Thymus (tissue), 11 donors: ENCODE data around the gene AUTS2. TPM values are rescaled to one million over a fixed set of nuclear protein-coding genes. Genes with fewer than 3 reads are reported as not detected.

Experiments used
- DNase-seq, 9 donors: peaks; one replicate each; pipeline ENCODE4 v3.0.0-alpha.2; 2013; ENCODE audit warnings: low spot score in 9 of 9, low read depth in 6 of 9, missing footprints in 1 of 9
- H3K27ac ChIP-seq, 2 donors: one replicate each; pipeline ENCODE4 v1.5.1; 2013; ENCODE audit warnings: control low read depth in 1 of 2, low read depth in 1 of 2, low read length in 1 of 2, mild to moderate bottlenecking in 1 of 2, moderate library complexity in 1 of 2
- H3K27me3 ChIP-seq, 2 donors: one replicate each; pipeline ENCODE4 v1.5.1; 2013; ENCODE audit warnings: low read length in 1 of 2; ENCODE audit not compliant: control insufficient read depth in 2 of 2, insufficient read depth in 1 of 2
- H3K36me3 ChIP-seq, 2 donors: one replicate each; pipeline ENCODE4 v1.5.1; 2013; ENCODE audit warnings: low read length in 1 of 2, mild to moderate bottlenecking in 1 of 2, moderate library complexity in 1 of 2; ENCODE audit not compliant: control insufficient read depth in 2 of 2, insufficient read depth in 2 of 2
- H3K4me1 ChIP-seq, 2 donors: one replicate each; pipeline ENCODE4 v1.5.1; 2013; ENCODE audit warnings: low read length in 2 of 2; ENCODE audit not compliant: control insufficient read depth in 2 of 2, insufficient read depth in 2 of 2
- H3K4me3 ChIP-seq, 2 donors: one replicate each; pipeline ENCODE4 v1.5.1; 2013; ENCODE audit warnings: low read length in 2 of 2, control low read depth in 1 of 2, mild to moderate bottlenecking in 1 of 2
- H3K9me3 ChIP-seq, 2 donors: one replicate each; pipeline ENCODE4 v1.5.1; 2013; ENCODE audit warnings: low read length in 1 of 2, mild to moderate bottlenecking in 1 of 2; ENCODE audit not compliant: control insufficient read depth in 2 of 2, insufficient read depth in 1 of 2
- WGBS: extraction: QIAGEN DNeasy Blood & Tissue Kit; methylation state at CpG from one replicate; pipeline ENCODE4 v1.1.7; 2013; 5-methylcytosine and 5-hydroxymethylcytosine counted together
- polyA plus RNA-seq: library from polyadenylated mRNA; stranded (reverse); fragments of 200-250 nt; gene quantifications from one replicate; pipeline ENCODE4 v1.2.3, GENCODE V29; 2013
- total RNA-seq: library from RNA; stranded (reverse); fragments of 120-200 nt; gene quantifications from one replicate; pipeline ENCODE4 v1.2.4, GENCODE V29; 2013
- donor health status: healthy.

AUTS2 gene
- total and polyA plus RNA-seq, 2 donors, result 9.2 to 17.1 TPM

GRCh38 chr7:70456719-70457118 lies 858.4 kb downstream of the AUTS2 start:
- Histone ChIP-seq H3K9me3 (peaks cover 0 to 1% of the 10 kb centered on the region in 2 donors), H3K4me3 (no peak overlapping the region), H3K36me3 (no peaks in the 10 kb centered on the region), H3K4me1 (peaks cover 3 to 30% of the 10 kb centered on the region in 2 donors), H3K27me3 (no peaks in the 10 kb centered on the region), H3K27ac (peak overlapping the region in 1 of 2 donors; percentile 53)
- WGBS, result 11% methylated on average over 4 of the region's 4 CpGs
- peak in 6 of 9 donors; percentile 24 to 68 (median 44) for DNase-seq

GRCh38 chr7:70457482-70457881 lies 859.2 kb downstream of the AUTS2 start:
- H3K36me3 ChIP-seq, result no peaks in the 10 kb centered on the region
- no peaks in the 10 kb centered on the region for H3K9me3 ChIP-seq
- H3K4me1 ChIP-seq, result peaks cover 3 to 30% of the 10 kb centered on the region in 2 donors
- DNase-seq, result no peak
- 95% methylated on average over 3 of the region's 3 CpGs for WGBS
- H3K4me3 ChIP-seq, result no peak overlapping the region
- H3K27me3 ChIP-seq, result no peaks in the 10 kb centered on the region
- no peak overlapping the region for H3K27ac ChIP-seq

GRCh38 chr7:70457883-70458680 lies 859.8 kb downstream of the AUTS2 start:
- peak in 1 of 9 donors; percentile 36 for DNase-seq
- H3K4me3 ChIP-seq, result no peak overlapping the region
- no peaks in the 10 kb centered on the region for H3K9me3 ChIP-seq
- WGBS, result 74% methylated on average over 8 of the region's 8 CpGs
- H3K27me3 ChIP-seq, result no peaks in the 10 kb centered on the region
- no peak overlapping the region for H3K27ac ChIP-seq
- peaks cover 3 to 30% of the 10 kb centered on the region in 2 donors for H3K4me1 ChIP-seq
- no peaks in the 10 kb centered on the region for H3K36me3 ChIP-seq

- H3K27me3 ChIP-seq, result no peaks in the 10 kb centered on the region
- WGBS, result 95% methylated on average over 8 of the region's 8 CpGs
- H3K4me3 ChIP-seq, result no peak overlapping the region
- no peaks in the 10 kb centered on the region for H3K9me3 ChIP-seq
- no peak overlapping the region for H3K27ac ChIP-seq
- peaks cover 3 to 30% of the 10 kb centered on the region in 2 donors for H3K4me1 ChIP-seq
- no peaks in the 10 kb centered on the region for H3K36me3 ChIP-seq
- no peak for DNase-seq
These were observed 860.5 kb downstream of the AUTS2 start for GRCh38 chr7:70458745-70459144.

GRCh38 chr7:70459546-70459945 lies 861.3 kb downstream of the AUTS2 start:
- 100% methylated on average over 1 of the region's 1 CpG for WGBS
- H3K36me3 ChIP-seq, result no peaks in the 10 kb centered on the region

GRCh38 chr7:70460071-70460470 lies 861.8 kb downstream of the AUTS2 start:
- WGBS, result 99% methylated on average over 10 of the region's 10 CpGs
- H3K4me3 ChIP-seq, result no peak overlapping the region
- H3K27ac ChIP-seq, result no peak overlapping the region
- DNase-seq, result no peak
- H3K9me3 ChIP-seq, result no peaks in the 10 kb centered on the region
- H3K36me3 ChIP-seq, result no peaks in the 10 kb centered on the region
- H3K4me1 ChIP-seq, result peaks cover 3 to 30% of the 10 kb centered on the region in 2 donors
- no peaks in the 10 kb centered on the region for H3K27me3 ChIP-seq

More at GRCh38 chr7:70459546-70459945, 861.3 kb downstream of the AUTS2 start:
- H3K4me3 ChIP-seq, result no peak overlapping the region
- no peaks in the 10 kb centered on the region for H3K9me3 ChIP-seq
- no peak for DNase-seq
- H3K4me1 ChIP-seq, result peaks cover 3 to 30% of the 10 kb centered on the region in 2 donors
- H3K27ac ChIP-seq, result no peak overlapping the region
- H3K27me3 ChIP-seq, result no peaks in the 10 kb centered on the region

- DNase-seq, result no peak
- 98% methylated on average over 6 of the region's 6 CpGs for WGBS
- Histone ChIP-seq H3K9me3 (no peaks in the 10 kb centered on the region), H3K4me3 (no peak overlapping the region), H3K36me3 (no peaks in the 10 kb centered on the region), H3K27me3 (no peaks in the 10 kb centered on the region), H3K27ac (no peak overlapping the region), H3K4me1 (peaks cover 3 to 30% of the 10 kb centered on the region in 2 donors)
These were observed 862.3 kb downstream of the AUTS2 start for GRCh38 chr7:70460562-70460961.

GRCh38 chr7:70463352-70463938 lies 865.2 kb downstream of the AUTS2 start:
- no peaks in the 10 kb centered on the region for H3K27me3 ChIP-seq
- H3K27ac ChIP-seq, result no peak overlapping the region
- no peaks in the 10 kb centered on the region for H3K36me3 ChIP-seq
- H3K4me3 ChIP-seq, result no peak overlapping the region
- WGBS, result 95% methylated on average over 5 of the region's 5 CpGs
- no peaks in the 10 kb centered on the region for H3K9me3 ChIP-seq
- H3K4me1 ChIP-seq, result peaks cover 3% of the 10 kb centered on the region in 2 donors
- no peak for DNase-seq

GRCh38 chr7:70466725-70467364 lies 868.6 kb downstream of the AUTS2 start:
- Histone ChIP-seq H3K36me3 (no peaks in the 10 kb centered on the region), H3K27ac (no peak overlapping the region), H3K27me3 (no peaks in the 10 kb centered on the region), H3K4me3 (no peak overlapping the region), H3K9me3 (no peaks in the 10 kb centered on the region), H3K4me1 (peaks cover 0 to 3% of the 10 kb centered on the region in 2 donors)
- DNase-seq, result peak in 1 of 9 donors; percentile 33
- 77% methylated on average over 5 of the region's 5 CpGs for WGBS
